HepG2 (cell line): ENCODE results near the gene PPP1R18. TPM values are rescaled to one million over a fixed set of nuclear protein-coding genes. Genes with fewer than 3 reads are reported as not detected.

Source experiments
- AGO2 ChIP-seq: fragments of 200-400 bp; formaldehyde crosslinking; optimal IDR thresholded peaks from 2 replicates; pipeline ENCODE3; 2017; ENCODE audit warnings: mild to moderate bottlenecking, low read depth, low read length, moderate library complexity
- CBX5 ChIP-seq: sonication (generic); formaldehyde crosslinking; IDR thresholded peaks from 2 replicates; pipeline ENCODE4 v1.4.0; 2020; ENCODE audit warnings: missing genetic modification reagents, borderline replicate concordance
- GMEB1 ChIP-seq: sonication (generic); formaldehyde crosslinking; IDR thresholded peaks from 2 replicates; pipeline ENCODE4 v1.5.1; 2020; ENCODE audit warnings: missing genetic modification reagents, mild to moderate bottlenecking, borderline replicate concordance
- GMEB2 ChIP-seq: IDR thresholded peaks from 2 replicates; pipeline ENCODE4 v1.6.1; 2016; ENCODE audit warnings: missing biosample characterization, missing genetic modification reagents, low read depth
- IRF2 ChIP-seq: IDR thresholded peaks from 2 replicates; pipeline ENCODE4 v1.6.1; 2018; ENCODE audit warnings: missing genetic modification reagents, missing compliant biosample characterization
- JUN ChIP-seq: sonication (generic); formaldehyde crosslinking; IDR thresholded peaks from 2 replicates; pipeline ENCODE4 v1.4.0; 2020; ENCODE audit warnings: mild to moderate bottlenecking, missing genetic modification reagents
- MAFK ChIP-seq, 2 experiments: IDR thresholded peaks in 1 of 2; conservative IDR thresholded peaks in 1 of 2; 2 replicates each; pipeline ENCODE4 v1.6.1; 2011; ENCODE audit warnings: improper control_type of control experiment in 2 of 2, low read length in 2 of 2
- MXD3 ChIP-seq: IDR thresholded peaks from 2 replicates; pipeline ENCODE4 v1.6.1; 2016; ENCODE audit warnings: mild to moderate bottlenecking, missing biosample characterization, missing genetic modification reagents
- NFKBIZ ChIP-seq: IDR thresholded peaks from 2 replicates; pipeline ENCODE4 v1.6.1; 2018; ENCODE audit warnings: missing genetic modification reagents, missing compliant biosample characterization
- ONECUT2 ChIP-seq: sonication (generic); formaldehyde crosslinking; IDR thresholded peaks from 2 replicates; pipeline ENCODE4 v1.4.0; 2020; ENCODE audit warnings: missing genetic modification reagents
- RARA ChIP-seq: IDR thresholded peaks from 2 replicates; pipeline ENCODE4 v1.6.1; 2016; ENCODE audit warnings: missing genetic modification reagents, missing compliant biosample characterization
- RBM39 ChIP-seq: fragments of 200-400 bp; formaldehyde crosslinking; IDR thresholded peaks from one replicate; pipeline ENCODE4 v1.6.1; 2018; ENCODE audit warnings: antibody characterized with exemption, mild to moderate bottlenecking, low read depth, low read length; ENCODE audit not compliant: poor library complexity, severe bottlenecking
- RXRA ChIP-seq: sonication (generic); formaldehyde crosslinking; IDR thresholded peaks from 2 replicates; pipeline ENCODE4 v1.5.1; 2020; ENCODE audit warnings: missing genetic modification reagents
- TMF1 ChIP-seq: sonication (generic); formaldehyde crosslinking; IDR thresholded peaks from 2 replicates; pipeline ENCODE4 v1.8.1; 2022; ENCODE audit warnings: low read depth, missing genetic modification reagents
- ZC3H4 ChIP-seq: sonication (generic); formaldehyde crosslinking; IDR thresholded peaks from 2 replicates; pipeline ENCODE4 v1.4.0; 2020; ENCODE audit warnings: missing genetic modification reagents, borderline replicate concordance
- ZMYM2 ChIP-seq: sonication (generic); formaldehyde crosslinking; IDR thresholded peaks from 2 replicates; pipeline ENCODE4 v1.8.0; 2022; ENCODE audit warnings: mild to moderate bottlenecking, missing genetic modification reagents
- ZNF142 ChIP-seq: sonication (generic); formaldehyde crosslinking; IDR thresholded peaks from 2 replicates; pipeline ENCODE4 v1.4.0; 2020; ENCODE audit warnings: missing genetic modification reagents
- ZNF24 ChIP-seq: fragments of 450-650 bp; IDR thresholded peaks from 2 replicates; pipeline ENCODE4 v1.6.1; 2017; ENCODE audit warnings: antibody characterized with exemption, mild to moderate bottlenecking
- ZNF263 ChIP-seq: sonication (generic); formaldehyde crosslinking; IDR thresholded peaks from 2 replicates; pipeline ENCODE4 v1.4.0; 2020; ENCODE audit warnings: missing genetic modification reagents
- ZNF790 ChIP-seq: sonication (generic); formaldehyde crosslinking; IDR thresholded peaks from 2 replicates; pipeline ENCODE4 v1.8.0; 2022; ENCODE audit warnings: missing genetic modification reagents, mild to moderate bottlenecking, borderline replicate concordance
- polyA plus RNA-seq, 8 experiments: library from polyadenylated mRNA; depleted of rRNA in 3 of 8; stranded (reverse) in 7 of 8; unstranded in 1 of 8; fragments of >200 nt; fragmentation: Illumina TruSeq in 4 of 8; extraction: Trizol in 4 of 8; gene quantifications; 2 replicates each; pipeline versions ENCODE4 v1.2.1 to v1.2.3, GENCODE V29; 2011 to 2016; ENCODE audit warnings: low read depth in 4 of 8, missing spikeins in 1 of 8, mixed read lengths in 1 of 8; ENCODE audit not compliant: insufficient read depth in 1 of 8
- total RNA-seq, 5 experiments: library from RNA; depleted of rRNA; stranded (reverse); fragments of >200 nt; fragmentation: Illumina TruSeq; extraction: Trizol; gene quantifications; 2 replicates each; pipeline ENCODE4 v1.2.3, GENCODE V29; 2016; ENCODE audit warnings: low read depth in 1 of 5

PPP1R18 gene
- total and polyA plus RNA-seq, 2 of the 13 experiments (the other 11 are each of a cell fraction or from before 2014, with no cell fraction given): 4.9 to 9.2 TPM

GRCh38 chr6:30672445-30673253 is 13.8 kb downstream of the PPP1R18 start, which contains the start of gene DHX16 (continued):
- TF ChIP-seq GMEB1 (CRISPR knock-in tag) (peak; percentile 82), ZNF142 (peak; percentile 86; the same call in 1 of the 2 replicates), GMEB2 (peak; percentile 43; the same call in 1 of the 2 replicates), TMF1 (CRISPR knock-in tag) (peak; percentile 54; the same call in 1 of the 2 replicates), RBM39 (peak; percentile 58), MAFK (conservative IDR thresholded peaks at IDR 0.05 in 1 of 2, IDR thresholded peaks at IDR 0.05 in 1 of 2; ENCODE audit: low read length in 2 of 2) (no peak; a peak in 1 of 4 replicates), AGO2 (peak; percentile 67), RARA (peak; percentile 4; the same call in 1 of the 2 replicates), ZNF263 (CRISPR knock-in tag) (no peak; the same call in 1 of the 2 replicates), CBX5 (CRISPR knock-in tag) (peak; percentile 59; the same call in 1 of the 2 replicates), MXD3 (CRISPR knock-in tag) (peak; percentile 91), ZC3H4 (CRISPR knock-in tag) (no peak), ZNF790 (CRISPR knock-in tag) (no peak), NFKBIZ (CRISPR knock-in tag) (no peak; the same call in 1 of the 2 replicates), RXRA (peak; percentile 77), ZNF24 (peak; percentile 91), ZMYM2 (no peak), IRF2 (CRISPR knock-in tag) (peak; percentile 94), ONECUT2 (CRISPR knock-in tag) (0 out of 2 replicates have a peak, but pooled peaks have one; percentile 26), JUN (no peak)
